Measurements from ENCODE around the gene COL6A2. TPM values are rescaled to one million over a fixed set of nuclear protein-coding genes. Genes with fewer than 3 reads are reported as not detected.

The COL6A2 gene
- total RNA-seq, 5 donors from 2014 or later (not counting 1 experiment from before 2014, with no cell fraction given): 33.8 to 85.2 (median 60.7) TPM

GRCh38 chr21:46119637-46120271 is 21.8 kb downstream of the COL6A2 start:
- Mint-ChIP-seq H3K36me3 (no peaks in the 10 kb centered on the region), H3K27me3 (no peaks in the 10 kb centered on the region), H3K27ac (no peak overlapping the region), H3K9me3 (no peaks in the 10 kb centered on the region), H3K4me1 (no peaks in the 10 kb centered on the region), H3K4me3 (no peak overlapping the region)
- no peak overlapping the region for H3K27ac ChIP-seq (ENCODE audit: low read length)
- DNase-seq (peak in 1 of 35 experiments; percentile 3), ATAC-seq (replicated peaks in 1 of 4) (no peak)
- no peaks in the 10 kb centered on the region for H3K4me1 ChIP-seq (ENCODE audit: control insufficient read depth in 1 of 2, extremely low read depth in 1 of 2, insufficient read depth in 2 of 2, low read length in 2 of 2)
- H3K9me3 ChIP-seq: no peaks in the 10 kb centered on the region
- peaks cover 0 to 6% of the 10 kb centered on the region in 2 experiments for H3K27me3 ChIP-seq (replicated peaks in 1 of 2; ENCODE audit: control insufficient read depth in 2 of 2, extremely low read depth in 1 of 2, insufficient read depth in 2 of 2, low read length in 1 of 2)
- 71% methylated on average over 2 of the region's 14 CpGs for WGBS (ENCODE audit: insufficient coverage)
- H3K4me3 ChIP-seq (ENCODE audit: control insufficient read depth in 1 of 2, extremely low read depth in 1 of 2, low read length in 1 of 2): no peak overlapping the region
- ChIA-PET CTCF (no interaction called here), POLR2A (interaction anchor here in 1 of 2 donors (0.6 kb wide), 1 partner anchor 352 kb away, joined by 3 read pairs; no protein-coding TSS in a partner anchor)
- peaks cover 6 to 8% of the 10 kb centered on the region in 2 donors for H3K36me3 ChIP-seq (ENCODE audit: control insufficient read depth in 2 of 2, extremely low read depth in 1 of 2, insufficient read depth in 1 of 2, low read length in 1 of 2)

- DNase-seq (peak in 3 of 35 experiments; percentile 2), ATAC-seq (replicated peaks in 1 of 4) (no peak)
- Histone ChIP-seq H3K27ac (ENCODE audit: low read length) (no peak overlapping the region), H3K27me3 (replicated peaks in 1 of 2; ENCODE audit: control insufficient read depth in 2 of 2, extremely low read depth in 1 of 2, insufficient read depth in 2 of 2, low read length in 1 of 2) (peaks cover 0 to 3% of the 10 kb centered on the region in 2 experiments), H3K9me3 (no peaks in the 10 kb centered on the region), H3K4me3 (ENCODE audit: control insufficient read depth in 1 of 2, extremely low read depth in 1 of 2, low read length in 1 of 2) (no peak overlapping the region), H3K4me1 (ENCODE audit: control insufficient read depth in 1 of 2, extremely low read depth in 1 of 2, insufficient read depth in 2 of 2, low read length in 2 of 2) (no peaks in the 10 kb centered on the region), H3K36me3 (ENCODE audit: control insufficient read depth in 2 of 2, extremely low read depth in 1 of 2, insufficient read depth in 1 of 2, low read length in 1 of 2) (peaks cover 2 to 5% of the 10 kb centered on the region in 2 donors)
- Mint-ChIP-seq H3K27me3 (no peaks in the 10 kb centered on the region), H3K4me3 (no peak overlapping the region), H3K9me3 (no peaks in the 10 kb centered on the region), H3K27ac (no peak overlapping the region), H3K4me1 (no peaks in the 10 kb centered on the region), H3K36me3 (no peaks in the 10 kb centered on the region)
- CTCF ChIA-PET: no interaction called here
- POLR2A ChIA-PET: no interaction called here
- WGBS (ENCODE audit: insufficient coverage): 80% methylated on average over 19 of the region's 26 CpGs
Measured at GRCh38 chr21:46120301-46121285, 22.7 kb downstream of the COL6A2 start.

- no peaks in the 10 kb centered on the region for H3K4me1 ChIP-seq (ENCODE audit: control insufficient read depth in 1 of 2, extremely low read depth in 1 of 2, insufficient read depth in 2 of 2, low read length in 2 of 2)
- CTCF ChIA-PET: no interaction called here
- H3K27me3 Mint-ChIP-seq: no peaks in the 10 kb centered on the region
- DNase-seq (peak in 2 of 35 experiments; percentile 1 to 2), ATAC-seq (replicated peaks in 1 of 4) (no peak)
- peaks cover 2 to 5% of the 10 kb centered on the region in 2 donors for H3K36me3 ChIP-seq (ENCODE audit: control insufficient read depth in 2 of 2, extremely low read depth in 1 of 2, insufficient read depth in 1 of 2, low read length in 1 of 2)
- H3K9me3 ChIP-seq: no peaks in the 10 kb centered on the region
- no peaks in the 10 kb centered on the region for H3K9me3 Mint-ChIP-seq
- POLR2A ChIA-PET: no interaction called here
- H3K36me3 Mint-ChIP-seq: no peaks in the 10 kb centered on the region
- no peak overlapping the region for H3K27ac ChIP-seq (ENCODE audit: low read length)
- no peak overlapping the region for H3K4me3 Mint-ChIP-seq
- no peaks in the 10 kb centered on the region for H3K4me1 Mint-ChIP-seq
- WGBS (ENCODE audit: insufficient coverage): 81% methylated on average over 27 of the region's 29 CpGs
- H3K27ac Mint-ChIP-seq: no peak overlapping the region
- no peak overlapping the region for H3K4me3 ChIP-seq (ENCODE audit: control insufficient read depth in 1 of 2, extremely low read depth in 1 of 2, low read length in 1 of 2)
- peaks cover 0 to 3% of the 10 kb centered on the region in 2 experiments for H3K27me3 ChIP-seq (replicated peaks in 1 of 2; ENCODE audit: control insufficient read depth in 2 of 2, extremely low read depth in 1 of 2, insufficient read depth in 2 of 2, low read length in 1 of 2)
Measured at GRCh38 chr21:46121286-46122221, 23.6 kb downstream of the COL6A2 start.

- no peaks in the 10 kb centered on the region for H3K9me3 ChIP-seq
- DNase-seq (peak in 1 of 35 experiments; percentile 0), ATAC-seq (replicated peaks in 1 of 4) (no peak)
- peaks cover 0 to 3% of the 10 kb centered on the region in 2 experiments for H3K27me3 ChIP-seq (replicated peaks in 1 of 2; ENCODE audit: control insufficient read depth in 2 of 2, extremely low read depth in 1 of 2, insufficient read depth in 2 of 2, low read length in 1 of 2)
- WGBS (ENCODE audit: insufficient coverage): 72% methylated on average over 8 of the region's 12 CpGs
- no peaks in the 10 kb centered on the region for H3K27me3 Mint-ChIP-seq
- H3K36me3 ChIP-seq (ENCODE audit: control insufficient read depth in 2 of 2, extremely low read depth in 1 of 2, insufficient read depth in 1 of 2, low read length in 1 of 2): peaks cover 2 to 5% of the 10 kb centered on the region in 2 donors
- CTCF ChIA-PET: no interaction called here
- no peak overlapping the region for H3K4me3 ChIP-seq (ENCODE audit: control insufficient read depth in 1 of 2, extremely low read depth in 1 of 2, low read length in 1 of 2)
- no peak overlapping the region for H3K27ac Mint-ChIP-seq
- no peak overlapping the region for H3K27ac ChIP-seq (ENCODE audit: low read length)
- H3K9me3 Mint-ChIP-seq: no peaks in the 10 kb centered on the region
- POLR2A ChIA-PET: no interaction called here
- H3K4me1 ChIP-seq (ENCODE audit: control insufficient read depth in 1 of 2, extremely low read depth in 1 of 2, insufficient read depth in 2 of 2, low read length in 2 of 2): no peaks in the 10 kb centered on the region
- no peaks in the 10 kb centered on the region for H3K4me1 Mint-ChIP-seq
- no peaks in the 10 kb centered on the region for H3K36me3 Mint-ChIP-seq
- no peak overlapping the region for H3K4me3 Mint-ChIP-seq
Measured at GRCh38 chr21:46122237-46122671, 24.3 kb downstream of the COL6A2 start.

- WGBS (ENCODE audit: insufficient coverage): 86% methylated on average over 6 of the region's 12 CpGs
- DNase-seq: peak in 1 of 35 experiments; percentile 1
- ATAC-seq (replicated peaks in 1 of 4): no peak
- POLR2A ChIA-PET: no interaction called here
- Histone ChIP-seq H3K9me3 (no peaks in the 10 kb centered on the region), H3K4me3 (ENCODE audit: control insufficient read depth in 1 of 2, extremely low read depth in 1 of 2, low read length in 1 of 2) (no peak overlapping the region), H3K4me1 (ENCODE audit: control insufficient read depth in 1 of 2, extremely low read depth in 1 of 2, insufficient read depth in 2 of 2, low read length in 2 of 2) (no peaks in the 10 kb centered on the region), H3K36me3 (ENCODE audit: control insufficient read depth in 2 of 2, extremely low read depth in 1 of 2, insufficient read depth in 1 of 2, low read length in 1 of 2) (peaks cover 2 to 5% of the 10 kb centered on the region in 2 donors), H3K27me3 (replicated peaks in 1 of 2; ENCODE audit: control insufficient read depth in 2 of 2, extremely low read depth in 1 of 2, insufficient read depth in 2 of 2, low read length in 1 of 2) (peaks cover 0 to 3% of the 10 kb centered on the region in 2 experiments), H3K27ac (ENCODE audit: low read length) (no peak overlapping the region)
- no peaks in the 10 kb centered on the region for H3K4me1 Mint-ChIP-seq
- CTCF ChIA-PET: no interaction called here
- no peaks in the 10 kb centered on the region for H3K36me3 Mint-ChIP-seq
- no peaks in the 10 kb centered on the region for H3K9me3 Mint-ChIP-seq
- no peak overlapping the region for H3K4me3 Mint-ChIP-seq
- no peaks in the 10 kb centered on the region for H3K27me3 Mint-ChIP-seq
- H3K27ac Mint-ChIP-seq: no peak overlapping the region
Measured at GRCh38 chr21:46122758-46123683, 25.1 kb downstream of the COL6A2 start.
